OCI-LY7 (cell line): ENCODE measurements around the gene OLAH. TPM values are rescaled to one million over a fixed set of nuclear protein-coding genes. Genes with fewer than 3 reads are reported as not detected.

ENCODE experiments used
- BruUV-seq: library from RNA; stranded (reverse); fragments of 400-500 nt; replicated peaks from 2 replicates; lab custom pipeline; 2021; lab: Mats Ljungman, UMichigan
- CTCF ChIA-PET: fragments of 300-600 bp; sonication (Branson Sonifier 250); formaldehyde crosslinking; loops from one replicate; lab custom pipeline; 2022; ENCODE audit warnings: antibody characterized with exemption; ENCODE audit not compliant: unreplicated experiment; lab: Charles Lee
- POLR2A ChIA-PET: fragments of 300-600 bp; sonication (Branson Sonifier 250); formaldehyde crosslinking; loops from one replicate; lab custom pipeline; 2022; ENCODE audit warnings: antibody characterized with exemption; lab: Charles Lee
- DNase-seq: peaks from one replicate; pipeline ENCODE4 v3.0.0-alpha.2; 2015; ENCODE audit warnings: low spot score
- H2AFZ ChIP-seq: fragments of 200-600 bp; sonication (generic), shearing (Covaris generic); 2 replicates; pipeline ENCODE4 v1.6.1; 2014; ENCODE audit warnings: mild to moderate bottlenecking, antibody characterized with exemption, low read length, moderate library complexity
- H3K27ac ChIP-seq: fragments of 200-600 bp; sonication (generic); 2 replicates; pipeline ENCODE4 v1.5.1; 2014; ENCODE audit warnings: mixed run types, low read depth, mild to moderate bottlenecking, moderate library complexity, low read length, inconsistent platforms; ENCODE audit not compliant: poor library complexity, severe bottlenecking
- H3K36me3 ChIP-seq: fragments of 200-600 bp; sonication (generic); 2 replicates; pipeline ENCODE4 v1.6.1; 2014; ENCODE audit warnings: mild to moderate bottlenecking, antibody characterized with exemption, low read length, moderate library complexity, mixed read lengths; ENCODE audit not compliant: insufficient read depth
- H3K4me1 ChIP-seq: fragments of 200-600 bp; sonication (generic); 2 replicates; pipeline ENCODE4 v1.5.1; 2014; ENCODE audit warnings: mild to moderate bottlenecking, low read length; ENCODE audit not compliant: insufficient read depth, poor library complexity, severe bottlenecking
- H3K4me2 ChIP-seq: fragments of 200-600 bp; sonication (generic); 2 replicates; pipeline ENCODE4 v1.6.1; 2014; ENCODE audit warnings: mild to moderate bottlenecking, low read length
- H3K4me3 ChIP-seq: fragments of 200-600 bp; sonication (generic); 2 replicates; pipeline ENCODE4 v1.5.1; 2014; ENCODE audit warnings: mild to moderate bottlenecking, low read depth, low read length; ENCODE audit not compliant: poor library complexity, severe bottlenecking
- H3K79me2 ChIP-seq: fragments of 200-600 bp; sonication (generic); 2 replicates; pipeline ENCODE4 v1.6.1; 2016; ENCODE audit warnings: low read depth, mild to moderate bottlenecking, low read length, moderate library complexity, mixed read lengths; ENCODE audit not compliant: insufficient read depth
- H3K9me2 ChIP-seq: fragments of 200-600 bp; sonication (generic); 2 replicates; pipeline ENCODE4 v1.6.1; 2016; ENCODE audit warnings: mild to moderate bottlenecking, low read length, mixed read lengths; ENCODE audit not compliant: insufficient read depth
- H3K9me3 ChIP-seq: fragments of 200-600 bp; sonication (generic); 2 replicates; pipeline ENCODE4 v1.6.1; 2014; ENCODE audit warnings: mild to moderate bottlenecking, mixed run types, low read length, mixed read lengths
- H4K20me1 ChIP-seq: fragments of 200-600 bp; sonication (generic); 2 replicates; pipeline ENCODE4 v1.6.1; 2014; ENCODE audit warnings: mild to moderate bottlenecking, antibody characterized with exemption, low read length, moderate library complexity, mixed read lengths; ENCODE audit not compliant: insufficient read depth
- CTCF ChIP-seq: fragments of 200-600 bp; sonication (generic); conservative IDR thresholded peaks from 2 replicates; pipeline ENCODE4 v1.5.1; 2014; ENCODE audit warnings: mild to moderate bottlenecking, antibody characterized with exemption, low read length, moderate library complexity, mixed read lengths
- EZH2phosphoT487 ChIP-seq: fragments of 200-600 bp; sonication (generic); IDR thresholded peaks from 2 replicates; pipeline ENCODE4 v1.6.1; 2018; ENCODE audit warnings: low read depth, borderline replicate concordance, mild to moderate bottlenecking, mixed run types, antibody characterized with exemption, low read length, moderate library complexity, mixed read lengths
- intact Hi-C: fragments of 100-400 bp; cut with micrococcal nuclease; formaldehyde crosslinking; loops from one replicate; pipeline ENCODE4 v1.10.0; 2022; ENCODE audit not compliant: unreplicated experiment
- total RNA-seq, 2 experiments: library from RNA; depleted of rRNA in 1 of 2; stranded (reverse); fragments of >200 nt in 1 of 2; shearing (Covaris generic) in 1 of 2; gene quantifications; 2 replicates each; pipeline ENCODE4 v1.2.3, GENCODE V29; 2014 to 2022

Gene OLAH
- total RNA-seq, 2 experiments from 2014 or later: not detected

- no peak for TF ChIP-seq CTCF
- no peak for TF ChIP-seq EZH2phosphoT487
- no peaks in the 10 kb centered on the region for H3K79me2 ChIP-seq
- H2AFZ ChIP-seq: no peak overlapping the region
- BruUV-seq: no TSS peak
- no peak overlapping the region for H3K4me2 ChIP-seq
- H3K4me1 ChIP-seq: no peaks in the 10 kb centered on the region
- H3K4me3 ChIP-seq: no peak overlapping the region
- POLR2A ChIA-PET: no interaction called here
- H3K9me2 ChIP-seq: no peaks in the 10 kb centered on the region
- no peak overlapping the region for H3K27ac ChIP-seq
- intact Hi-C loops: no loop called here
- DNase-seq: no peak
- no peaks in the 10 kb centered on the region for H3K9me3 ChIP-seq
- no peaks in the 10 kb centered on the region for H4K20me1 ChIP-seq
- CTCF ChIA-PET: no interaction called here
- no peaks in the 10 kb centered on the region for H3K36me3 ChIP-seq
Observed at GRCh38 chr10:15058689-15059088, 14.9 kb downstream of the OLAH start.

GRCh38 chr10:15059914-15060313 lies 16.2 kb downstream of the OLAH start:
- Histone ChIP-seq H3K4me2 (no peak overlapping the region), H2AFZ (no peak overlapping the region), H3K9me3 (no peaks in the 10 kb centered on the region), H3K4me3 (no peak overlapping the region), H3K79me2 (no peaks in the 10 kb centered on the region), H3K9me2 (no peaks in the 10 kb centered on the region), H4K20me1 (no peaks in the 10 kb centered on the region), H3K36me3 (no peaks in the 10 kb centered on the region), H3K4me1 (no peaks in the 10 kb centered on the region), H3K27ac (no peak overlapping the region)
- intact Hi-C loops: no loop called here
- TF ChIP-seq EZH2phosphoT487: no peak
- TF ChIP-seq CTCF: no peak
- ChIA-PET CTCF (no interaction called here), POLR2A (no interaction called here)
- BruUV-seq: no TSS peak
- DNase-seq: no peak

GRCh38 chr10:15060638-15061037 lies 16.9 kb downstream of the OLAH start:
- intact Hi-C loops: no loop called here
- H4K20me1 ChIP-seq: no peaks in the 10 kb centered on the region
- H3K4me2 ChIP-seq: no peak overlapping the region
- no peak for DNase-seq
- no peak overlapping the region for H2AFZ ChIP-seq
- no peak overlapping the region for H3K27ac ChIP-seq
- CTCF ChIA-PET: no interaction called here
- no TSS peak for BruUV-seq
- no peaks in the 10 kb centered on the region for H3K9me3 ChIP-seq
- H3K9me2 ChIP-seq: no peaks in the 10 kb centered on the region
- H3K4me3 ChIP-seq: no peak overlapping the region
- TF ChIP-seq CTCF (no peak), EZH2phosphoT487 (no peak)
- no peaks in the 10 kb centered on the region for H3K79me2 ChIP-seq
- POLR2A ChIA-PET: no interaction called here
- H3K4me1 ChIP-seq: no peaks in the 10 kb centered on the region
- no peaks in the 10 kb centered on the region for H3K36me3 ChIP-seq
